MM.1S (cell line): ENCODE measurements around the gene PHC1.

Source experiments
- EZH2 ChIP-seq: fragments of 300-600 bp; sonication (generic); optimal IDR thresholded peaks from 2 replicates; pipeline ENCODE3; 2017; ENCODE audit warnings: low read depth, mild to moderate bottlenecking, antibody characterized with exemption, low read length, mixed read lengths
- EZH2phosphoT487 ChIP-seq: fragments of 300-600 bp; sonication (generic); IDR thresholded peaks from 2 replicates; pipeline ENCODE4 v1.6.1; 2018; ENCODE audit warnings: antibody characterized with exemption, low read length
- TF ChIP-seq, protein P1 (sequence below): fragments of 300-600 bp; sonication (generic); IDR thresholded peaks from 2 replicates; pipeline ENCODE4 v1.5.1; 2016; ENCODE audit warnings: antibody characterized with exemption, low read length, mixed read lengths

DNA sequence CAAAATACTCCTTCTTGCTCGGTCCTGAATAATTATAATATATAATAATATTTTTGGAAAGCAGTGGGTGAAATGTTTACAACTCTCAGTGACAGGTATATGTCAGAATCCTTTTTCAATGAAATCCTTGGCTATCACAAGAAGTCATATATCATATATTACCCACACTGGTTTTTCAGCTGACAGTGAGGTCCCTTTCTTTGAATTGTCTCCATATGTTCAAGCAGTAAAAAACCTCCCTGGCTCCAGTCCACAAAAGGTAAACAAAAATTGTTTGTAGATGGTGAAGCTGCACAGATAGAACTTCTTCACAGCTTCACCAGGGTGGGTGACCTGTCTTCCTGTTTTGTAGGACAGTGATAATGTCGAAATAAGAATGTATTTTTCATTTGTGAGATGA lies 47.9 kb upstream of the PHC1 start:
- TF ChIP-seq EZH2 (no peak), EZH2phosphoT487 (no peak)
- TF ChIP-seq, protein P1, sequence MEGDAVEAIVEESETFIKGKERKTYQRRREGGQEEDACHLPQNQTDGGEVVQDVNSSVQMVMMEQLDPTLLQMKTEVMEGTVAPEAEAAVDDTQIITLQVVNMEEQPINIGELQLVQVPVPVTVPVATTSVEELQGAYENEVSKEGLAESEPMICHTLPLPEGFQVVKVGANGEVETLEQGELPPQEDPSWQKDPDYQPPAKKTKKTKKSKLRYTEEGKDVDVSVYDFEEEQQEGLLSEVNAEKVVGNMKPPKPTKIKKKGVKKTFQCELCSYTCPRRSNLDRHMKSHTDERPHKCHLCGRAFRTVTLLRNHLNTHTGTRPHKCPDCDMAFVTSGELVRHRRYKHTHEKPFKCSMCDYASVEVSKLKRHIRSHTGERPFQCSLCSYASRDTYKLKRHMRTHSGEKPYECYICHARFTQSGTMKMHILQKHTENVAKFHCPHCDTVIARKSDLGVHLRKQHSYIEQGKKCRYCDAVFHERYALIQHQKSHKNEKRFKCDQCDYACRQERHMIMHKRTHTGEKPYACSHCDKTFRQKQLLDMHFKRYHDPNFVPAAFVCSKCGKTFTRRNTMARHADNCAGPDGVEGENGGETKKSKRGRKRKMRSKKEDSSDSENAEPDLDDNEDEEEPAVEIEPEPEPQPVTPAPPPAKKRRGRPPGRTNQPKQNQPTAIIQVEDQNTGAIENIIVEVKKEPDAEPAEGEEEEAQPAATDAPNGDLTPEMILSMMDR: no peak
